Measurements from ENCODE around the gene RTP1. TPM values are rescaled to one million over a fixed set of nuclear protein-coding genes. Genes with fewer than 3 reads are reported as not detected.

Gene RTP1
- total RNA-seq (2022; extraction: Qiagen RNA extraction; ENCODE audit: low read depth): not detected in 5 replicates

GRCh38 chr3:187197335-187197649 lies at the start of gene RTP1:
Gene RTP1, plus strand, starts transcription at chr3:187197486. Its CDS starts 30 bp downstream, at chr3:187197516.

Other genes starting within 250 kb of the RTP1 start
- 48.5 to 55.2 TPM (median 49.9 TPM) in 5 replicates for gene RPL39L, start 58.0 kb upstream of the RTP1 start, total RNA-seq (2022; extraction: Qiagen RNA extraction; ENCODE audit: low read depth)
- gene MASP1, start 94.3 kb downstream of the RTP1 start, total RNA-seq (2022; extraction: Qiagen RNA extraction; ENCODE audit: low read depth): 0.06 TPM in 1 of 5 replicates, not detected in the others
- not detected in 5 replicates for gene RTP4, start 170.9 kb downstream of the RTP1 start, total RNA-seq (2022; extraction: Qiagen RNA extraction; ENCODE audit: low read depth)